Jurkat, Clone E6-1 (cell line): ENCODE measurements around the gene DDX1.
"Not testable (repeated sequence)": the region's sequence is repeated elsewhere in the genome, so short reads cannot be mapped to it uniquely, and the experiment has no call there.

ENCODE experiments used
- DNase-seq: peaks from one replicate; pipeline ENCODE4 v3.0.0-alpha.2; 2011; ENCODE audit warnings: low read depth, low spot score
- H3K4me3 ChIP-seq: 2 replicates; pipeline ENCODE4 v1.5.1; 2011; ENCODE audit warnings: mild to moderate bottlenecking, low read length, control low read depth, moderate library complexity

The DDX1 gene

DNA sequence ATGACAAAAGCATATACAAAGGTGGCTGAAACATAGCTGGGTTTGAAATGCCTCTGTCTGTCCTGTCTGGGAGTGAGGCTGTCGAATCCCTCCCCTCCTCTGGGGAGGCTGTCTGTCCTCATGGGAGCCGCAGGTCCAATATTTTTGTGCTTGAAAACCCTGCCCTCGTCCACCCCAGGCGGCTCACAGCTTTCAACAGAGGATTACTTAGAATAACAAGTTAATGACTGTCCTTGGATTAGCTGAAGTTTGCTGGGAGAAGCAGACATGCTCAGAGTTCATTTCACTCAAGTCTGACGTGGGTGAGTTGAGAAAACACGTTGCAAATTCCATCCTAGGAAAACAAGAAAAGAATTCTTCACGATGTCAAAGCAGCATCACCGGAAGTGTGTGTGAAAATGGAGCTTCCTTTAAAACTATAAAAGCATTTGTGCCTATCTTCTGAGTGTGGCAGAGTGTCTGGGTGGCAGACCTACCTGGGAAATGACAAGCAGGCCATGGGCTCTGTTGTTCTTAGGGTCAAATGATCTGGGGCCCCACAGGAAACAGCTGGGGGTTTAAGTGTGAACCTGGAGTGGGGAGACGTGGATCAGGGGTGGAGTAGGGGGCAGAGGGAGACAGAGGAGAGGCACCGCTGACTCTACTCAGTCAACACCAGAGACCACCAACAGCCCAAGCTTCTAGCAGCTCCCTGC, 77.1 kb downstream of the DDX1 start:
- no peak for DNase-seq
- no peak overlapping the region for H3K4me3 ChIP-seq

DNA sequence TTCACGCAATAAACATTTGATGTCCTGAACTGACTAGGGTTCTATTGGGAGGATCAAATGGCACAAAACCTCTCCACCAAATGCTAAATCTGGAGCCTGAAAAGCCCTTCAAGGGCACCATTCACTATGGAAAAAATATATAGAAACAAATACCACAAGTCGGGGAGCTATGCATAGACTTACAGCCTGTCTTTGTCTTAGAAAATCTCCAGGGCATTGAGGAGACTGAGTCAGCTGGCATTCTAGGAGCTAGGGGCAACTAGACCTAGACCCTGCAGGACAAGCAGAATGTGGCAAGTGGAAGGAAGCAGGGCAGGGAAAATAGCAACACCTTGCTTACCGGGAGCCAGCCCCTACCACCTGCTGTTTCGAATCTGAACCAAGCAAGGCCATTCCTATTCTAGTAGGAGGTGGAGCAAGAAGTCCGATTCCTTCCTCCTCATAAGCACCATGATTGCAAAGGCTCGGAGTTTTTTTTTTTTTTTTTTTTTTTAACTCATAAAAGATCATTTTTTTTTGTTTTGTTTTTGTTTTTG, 77.8 kb downstream of the DDX1 start:
- DNase-seq = no peak
- no peak overlapping the region for H3K4me3 ChIP-seq

DNA sequence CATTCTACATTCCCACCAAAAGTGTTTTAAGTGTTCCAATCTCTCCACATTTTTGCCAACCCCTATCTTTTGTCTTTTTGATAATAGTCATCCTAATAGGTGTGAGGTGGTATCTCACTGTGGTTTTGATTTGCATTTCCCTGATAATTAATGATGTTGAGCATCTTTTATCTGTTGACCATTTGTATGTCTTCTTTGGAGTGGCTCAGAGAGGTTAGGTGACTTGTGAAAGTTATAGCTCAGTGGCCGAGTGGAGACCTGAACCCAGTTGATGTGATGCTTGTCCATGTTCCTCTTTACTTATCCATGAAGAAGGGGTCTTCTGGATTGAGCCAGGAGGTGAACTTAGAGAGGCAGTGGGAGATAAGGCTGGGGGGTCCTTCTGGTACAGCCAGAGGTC, 78.8 kb downstream of the DDX1 start:
- DNase-seq = no peak
- H3K4me3 ChIP-seq = no peak overlapping the region

DNA sequence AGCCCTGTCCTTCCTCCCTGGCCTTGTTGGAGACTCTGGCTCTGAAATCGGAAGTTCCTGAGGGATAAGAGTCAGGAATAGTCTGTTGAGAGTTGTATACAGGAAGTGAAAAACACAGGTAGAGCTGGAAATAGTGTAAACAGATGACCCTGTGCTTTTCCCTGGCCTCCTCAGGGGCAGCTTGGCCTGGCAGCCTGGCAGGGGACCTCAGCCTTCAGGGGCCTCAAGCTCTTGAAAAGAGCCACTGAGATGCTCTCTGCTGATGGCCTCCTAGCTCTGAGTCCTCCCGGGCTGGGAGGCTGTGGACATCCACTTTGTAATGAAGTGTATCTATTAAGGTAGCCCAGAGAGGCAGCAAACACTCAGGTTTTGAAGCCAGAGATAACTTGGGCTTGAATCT, 79.3 kb downstream of the DDX1 start:
- no peak for DNase-seq

DNA sequence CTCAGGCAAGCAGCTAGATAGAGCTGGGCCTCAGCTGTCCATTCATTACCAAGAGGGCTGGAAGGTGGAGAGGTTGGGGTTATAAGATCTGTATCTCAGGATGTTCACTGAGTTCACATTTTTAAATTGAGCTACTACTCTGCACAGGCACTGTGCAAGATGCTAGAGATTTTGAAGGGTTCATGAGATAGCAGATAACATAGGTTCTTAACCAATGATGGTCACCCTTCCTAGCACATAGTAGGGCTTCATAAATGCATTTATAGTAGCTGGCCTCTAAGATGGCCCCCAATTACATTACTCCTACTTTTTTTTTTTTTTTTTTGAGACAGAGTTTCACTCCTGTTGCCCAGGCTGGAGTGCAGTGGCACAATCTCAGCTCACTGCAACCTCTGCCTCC, 79.7 kb downstream of the DDX1 start:
- no peak for DNase-seq

More for the DNA sequence above, 79.3 kb downstream of the DDX1 start:
- H3K4me3 ChIP-seq = no peak overlapping the region

DNA sequence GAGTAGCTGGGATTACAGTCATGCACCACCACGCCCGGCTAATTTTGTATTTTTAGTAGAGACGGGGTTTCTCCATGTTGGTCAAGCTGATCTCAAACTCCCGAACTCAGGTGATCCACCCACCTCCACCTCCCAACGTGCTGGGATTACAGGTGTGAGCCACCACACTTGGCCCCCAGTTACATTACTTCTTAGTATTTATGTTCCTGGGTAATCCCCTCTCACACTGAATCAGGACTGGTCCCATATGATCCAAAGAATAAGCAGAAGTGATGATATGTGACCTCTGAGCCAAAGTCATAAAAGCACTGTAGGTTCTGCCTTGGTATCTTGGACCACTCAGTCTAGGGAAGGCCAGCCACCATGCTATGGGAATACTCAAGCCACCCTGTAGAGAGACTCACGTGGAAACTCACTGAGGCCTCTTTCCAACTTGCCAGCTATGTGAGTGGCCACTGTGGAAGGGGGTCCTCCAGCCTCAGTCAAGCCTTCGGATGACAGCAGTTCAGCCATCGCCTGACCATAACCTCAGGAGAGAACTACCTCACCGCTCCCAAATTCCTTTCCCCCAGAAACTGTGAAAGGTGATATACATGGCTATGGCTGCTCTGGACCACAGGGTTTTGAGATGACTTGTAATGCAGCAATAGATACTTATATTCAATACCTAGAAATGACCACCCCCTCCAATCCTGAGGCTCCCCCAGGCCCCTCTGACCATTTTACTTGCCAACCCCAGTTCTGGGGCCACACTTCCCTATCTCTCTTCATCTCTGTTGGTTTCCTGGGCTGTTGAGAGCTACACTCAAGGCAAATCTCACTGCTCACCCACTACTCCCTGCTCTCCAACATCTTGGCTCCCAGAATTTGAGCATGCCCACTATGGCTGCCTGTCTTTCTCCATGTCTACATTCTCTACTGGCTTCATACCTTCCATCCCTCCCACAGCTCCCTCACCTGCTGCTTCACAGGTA, 80.5 kb downstream of the DDX1 start:
- DNase-seq = no peak
- H3K4me3 ChIP-seq = no peak overlapping the region

More for the DNA sequence above, 79.7 kb downstream of the DDX1 start:
- no peak overlapping the region for H3K4me3 ChIP-seq

DNA sequence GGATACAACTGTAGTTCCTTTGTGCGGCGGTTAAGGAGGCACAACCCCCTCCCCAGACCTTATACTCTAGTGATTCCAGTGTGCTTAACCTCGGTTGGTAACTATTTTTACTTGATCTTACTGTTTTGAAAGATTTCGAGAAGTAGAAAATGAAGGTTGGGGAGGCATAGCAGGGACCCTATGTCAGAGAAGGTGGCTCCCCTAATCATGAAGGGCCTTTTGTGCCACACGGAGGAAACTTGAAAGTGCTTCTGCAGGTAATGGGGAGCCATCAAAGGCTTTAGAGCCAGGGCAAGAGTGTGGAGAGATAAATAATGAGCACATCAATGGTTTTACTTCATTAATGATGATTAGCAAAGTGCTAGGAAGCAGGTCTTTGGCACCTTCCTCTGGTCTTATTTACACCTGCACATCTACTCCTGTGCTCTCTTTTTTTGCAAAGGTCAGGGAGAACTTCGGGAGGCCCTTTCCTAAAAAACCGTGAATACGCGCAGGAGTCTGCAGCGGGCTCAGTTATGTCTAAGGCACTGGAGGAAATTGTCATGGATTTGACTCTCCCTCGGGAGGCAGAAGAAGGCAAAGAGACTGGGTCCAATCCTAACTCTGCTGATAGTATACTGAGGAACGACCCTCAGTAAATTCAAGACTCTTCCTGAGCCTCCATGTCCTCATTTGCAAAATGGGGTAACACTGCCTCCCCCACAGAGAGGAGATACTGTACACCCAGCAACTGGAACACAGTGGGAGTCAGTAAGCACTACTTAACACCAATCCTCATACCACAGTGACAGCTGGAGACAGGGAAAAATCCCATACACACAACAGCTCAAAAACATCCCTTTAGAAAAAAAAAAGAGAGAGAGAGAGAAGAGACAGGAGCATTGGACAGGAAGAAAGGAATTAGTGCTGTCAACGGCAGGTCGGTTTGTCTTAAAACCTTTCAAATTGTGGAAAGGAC, 81.6 kb downstream of the DDX1 start:
- no peak overlapping the region for H3K4me3 ChIP-seq
- no peak for DNase-seq

DNA sequence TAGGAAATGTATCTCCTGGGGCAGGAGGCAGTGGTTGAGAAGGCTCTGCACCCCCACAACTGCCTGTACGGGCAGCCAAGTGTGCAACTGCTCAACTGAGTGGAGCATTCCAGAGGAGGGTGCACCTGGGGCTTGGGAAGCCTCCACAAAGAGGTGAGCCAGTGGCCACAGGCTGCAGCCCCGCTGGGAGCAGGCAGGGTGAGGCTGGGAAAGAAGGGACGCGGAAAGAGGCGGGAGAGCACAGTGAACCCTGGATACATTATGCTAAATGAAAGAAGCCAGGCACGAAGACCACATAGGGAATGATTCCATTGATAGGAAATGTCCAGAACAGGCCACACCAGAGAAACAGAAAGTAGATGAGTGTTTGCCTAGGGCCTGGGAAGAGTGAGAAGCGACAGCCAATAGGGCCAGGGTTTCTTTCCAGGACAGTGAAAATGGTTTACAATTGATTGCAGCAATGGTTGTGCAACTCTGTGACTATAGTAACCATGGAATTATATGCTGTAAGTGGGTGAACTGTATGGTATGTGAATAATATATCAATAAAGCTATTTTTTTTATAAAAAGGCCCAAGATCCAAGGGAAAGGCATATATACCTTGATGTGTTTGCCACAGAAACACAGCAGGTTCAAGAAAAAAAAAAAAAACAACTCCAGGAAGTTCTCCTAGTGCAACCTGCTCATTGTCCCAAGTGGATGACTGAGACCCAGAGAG, 82.4 kb downstream of the DDX1 start:
- no peak for DNase-seq
- H3K4me3 ChIP-seq = no peak overlapping the region

DNA sequence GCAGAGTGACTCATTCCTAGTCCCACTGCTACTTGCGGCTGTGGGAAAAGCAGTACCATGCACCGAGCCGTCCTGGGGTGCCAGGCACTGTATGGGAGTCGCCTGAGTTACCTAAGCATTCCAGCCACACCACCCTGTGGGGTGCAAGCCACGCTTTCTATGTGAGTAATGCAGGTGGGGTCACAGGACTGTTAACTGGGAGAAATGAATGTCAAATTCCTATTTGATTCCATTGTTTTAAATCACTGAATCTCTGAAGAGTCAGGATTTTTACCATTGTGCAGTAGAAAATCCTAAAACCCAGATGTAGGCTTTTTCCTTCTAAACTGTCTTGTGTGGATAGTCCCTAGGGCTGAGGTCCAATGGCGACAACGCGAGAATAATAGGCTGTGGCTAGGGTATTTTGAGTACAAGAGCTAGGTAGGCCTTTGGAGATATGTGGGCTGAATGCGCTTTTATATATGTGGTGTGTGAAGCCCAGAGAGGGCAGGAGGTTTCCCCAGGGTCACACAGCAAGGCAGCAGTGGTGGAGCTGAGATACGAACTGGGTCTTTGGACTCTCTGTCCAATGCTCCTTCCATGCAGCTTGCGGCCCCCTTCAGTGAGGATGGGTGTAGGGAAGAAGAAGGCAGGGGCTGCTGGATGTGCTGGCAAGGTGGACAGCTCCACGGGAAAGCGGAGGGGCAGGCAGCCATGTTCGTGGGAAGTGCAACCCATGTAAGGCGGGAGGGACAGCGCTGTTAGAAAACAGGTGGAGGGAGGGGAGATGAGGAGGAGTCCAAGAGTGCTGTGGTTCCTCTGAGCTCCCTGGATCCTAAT, 83.2 kb downstream of the DDX1 start:
- H3K4me3 ChIP-seq = no peak overlapping the region
- no peak for DNase-seq

DNA sequence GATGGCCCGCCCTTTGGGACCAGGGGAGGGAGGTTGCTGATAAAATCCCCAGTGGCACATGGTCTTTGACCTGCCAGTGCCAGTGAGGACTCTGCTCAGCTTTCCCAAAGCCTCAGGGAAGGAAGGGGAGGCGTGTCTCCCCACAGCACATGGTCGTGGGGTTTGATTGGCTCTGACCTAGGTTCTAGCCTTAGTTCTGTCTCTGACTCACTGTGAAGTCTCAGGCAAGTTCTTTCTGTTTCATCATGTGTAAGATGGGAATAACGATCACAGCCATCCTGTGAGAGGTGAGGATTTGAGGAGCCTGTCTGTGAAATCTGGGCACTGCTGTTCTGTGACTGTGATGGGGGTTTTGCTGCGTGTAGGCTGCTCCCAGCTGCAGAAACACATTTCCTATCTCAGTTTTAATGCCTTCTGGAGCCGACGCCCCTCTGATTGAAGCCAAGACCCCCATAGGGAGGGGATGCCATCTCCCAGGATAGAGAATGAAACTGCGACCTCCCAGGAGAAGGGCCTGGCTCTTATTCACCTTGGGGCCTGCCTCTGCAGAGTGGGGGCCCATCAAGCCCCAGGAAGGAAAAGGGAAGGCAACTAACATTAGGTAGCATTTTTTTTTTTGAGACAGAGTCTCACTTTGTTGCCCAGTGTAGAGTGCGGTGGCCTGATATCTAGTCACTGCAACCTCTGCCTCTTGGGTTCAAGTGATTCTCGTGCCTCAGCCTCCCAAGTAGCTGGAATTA, 84.0 kb downstream of the DDX1 start:
- DNase-seq = no peak
- H3K4me3 ChIP-seq = no peak overlapping the region

DNA sequence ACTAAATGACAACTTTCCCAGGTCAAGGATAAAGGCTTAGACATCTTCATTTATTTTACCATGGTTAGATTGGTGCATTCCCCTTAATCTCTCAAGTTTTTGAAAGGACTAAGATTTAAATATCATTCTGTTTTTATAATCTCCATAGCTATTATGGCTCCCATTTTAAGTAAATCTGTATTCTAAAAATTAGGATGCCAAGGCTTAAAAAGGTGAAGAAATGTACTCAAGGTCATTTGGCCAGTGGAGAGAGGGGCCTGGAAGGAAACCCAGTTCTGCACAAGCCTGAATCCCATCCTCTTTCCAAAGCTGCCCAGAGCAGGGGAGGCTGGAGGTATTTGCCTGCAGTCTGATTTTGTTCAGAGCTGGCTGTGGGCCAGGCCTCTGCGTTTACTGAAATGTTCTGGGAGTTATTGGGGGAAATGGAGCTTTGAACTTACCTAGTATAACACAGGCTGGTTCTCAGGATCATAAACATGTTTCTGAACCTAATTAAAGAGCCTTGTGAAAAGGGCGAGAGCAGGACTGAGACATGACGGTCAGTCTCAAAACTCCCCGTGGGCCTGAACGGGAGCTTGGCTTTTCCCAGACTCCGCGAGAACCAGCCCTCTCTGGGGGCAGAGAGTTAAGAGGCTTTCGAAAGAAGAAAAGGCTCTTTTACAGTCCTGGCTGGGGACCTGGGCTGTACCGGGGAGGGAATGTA, 85.6 kb downstream of the DDX1 start:
- no peak for DNase-seq
- no peak overlapping the region for H3K4me3 ChIP-seq

DNA sequence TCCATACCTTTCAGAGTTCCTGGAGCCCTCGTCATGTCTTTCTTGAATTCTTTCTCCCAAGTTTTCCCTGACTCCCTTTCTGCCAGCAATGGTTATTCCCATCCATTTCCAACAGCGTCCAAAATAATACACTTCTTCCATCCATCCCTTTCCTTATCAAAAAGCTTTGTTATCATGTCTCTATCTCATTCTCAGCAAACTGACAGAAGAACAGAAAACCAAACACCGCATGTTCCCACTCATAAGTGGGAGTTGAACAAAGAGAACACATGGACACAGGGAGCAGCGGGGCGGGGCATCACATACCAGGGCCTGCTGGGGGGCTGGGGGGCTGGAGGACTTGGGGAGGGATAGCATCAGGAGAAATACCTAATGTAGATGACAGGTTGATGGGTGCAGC, 86.7 kb downstream of the DDX1 start:
- H3K4me3 ChIP-seq = no peak overlapping the region
- DNase-seq = no peak

DNA sequence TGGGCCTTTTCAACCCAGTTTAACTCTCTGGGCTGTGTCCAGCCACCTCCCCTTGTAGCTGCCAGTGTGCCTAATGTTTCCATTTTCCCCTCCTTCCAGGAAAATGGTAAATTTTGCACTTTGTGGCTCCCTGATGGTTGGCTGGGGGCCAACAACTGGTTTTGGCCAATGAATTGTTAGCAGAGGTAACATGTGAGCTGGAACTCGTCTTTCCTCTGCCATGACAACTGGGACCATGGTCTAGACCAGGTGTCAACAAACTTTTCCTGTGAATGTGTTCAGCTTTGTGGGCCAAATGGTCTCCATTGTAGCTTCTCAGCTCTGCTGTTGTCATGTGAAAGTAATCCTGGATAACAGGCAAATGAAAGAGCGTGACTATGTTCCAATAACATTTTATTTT, 87.2 kb downstream of the DDX1 start:
- DNase-seq = no peak
- H3K4me3 ChIP-seq = no peak overlapping the region

DNA sequence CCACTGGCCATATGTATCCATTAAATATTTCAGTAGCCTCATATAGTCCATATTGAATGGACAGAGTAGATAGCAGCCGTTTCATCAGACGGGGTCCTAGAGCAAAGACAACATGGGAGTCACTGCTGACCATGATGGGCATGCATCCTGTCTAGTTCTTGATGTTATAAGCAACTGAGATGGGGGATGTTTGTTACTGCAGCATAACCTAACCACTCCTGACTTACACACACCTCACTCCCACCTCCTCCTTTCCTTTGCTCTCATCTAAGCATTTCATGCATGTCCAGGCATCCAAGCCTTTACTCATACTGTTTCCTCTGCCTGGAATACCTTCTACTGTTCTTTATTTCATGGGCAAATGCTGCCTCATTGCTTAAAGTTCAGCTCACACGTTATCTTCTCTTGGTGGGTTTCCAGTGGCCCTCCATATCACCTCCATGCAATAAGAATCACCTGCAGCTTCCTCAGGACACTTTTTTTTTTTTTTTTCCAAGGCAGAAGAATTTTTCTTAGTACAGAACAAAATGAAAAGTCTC, 87.8 kb downstream of the DDX1 start:
- H3K4me3 ChIP-seq = no peak overlapping the region
- no peak for DNase-seq

DNA sequence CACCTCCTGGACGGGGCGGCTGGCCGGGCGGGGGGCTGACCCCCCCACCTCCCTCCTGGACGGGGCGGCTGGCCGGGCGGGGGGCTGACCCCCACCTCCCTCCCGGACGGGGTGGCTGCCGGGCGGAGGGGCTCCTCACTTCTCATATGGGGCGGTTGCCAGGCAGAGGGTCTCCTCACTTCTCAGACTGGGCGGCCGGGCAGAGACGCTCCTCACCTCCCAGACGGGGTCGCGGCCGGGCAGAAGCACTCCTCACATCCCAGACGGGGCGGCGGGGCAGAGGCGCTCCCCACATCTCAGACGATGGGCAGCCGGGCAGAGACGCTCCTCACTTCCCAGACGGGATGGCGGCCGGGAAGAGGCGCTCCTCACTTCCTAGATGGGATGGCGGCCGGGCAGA, 88.5 kb downstream of the DDX1 start:
- not testable (repeated sequence) for H3K4me3 ChIP-seq, DNase-seq
